GDM1 (cell line): ENCODE results near the gene KCNQ1.

Experiments
- DNase-seq: peaks from one replicate; lab custom pipeline; 2025; lab: John Stamatoyannopoulos, UW

The KCNQ1 gene

DNA sequence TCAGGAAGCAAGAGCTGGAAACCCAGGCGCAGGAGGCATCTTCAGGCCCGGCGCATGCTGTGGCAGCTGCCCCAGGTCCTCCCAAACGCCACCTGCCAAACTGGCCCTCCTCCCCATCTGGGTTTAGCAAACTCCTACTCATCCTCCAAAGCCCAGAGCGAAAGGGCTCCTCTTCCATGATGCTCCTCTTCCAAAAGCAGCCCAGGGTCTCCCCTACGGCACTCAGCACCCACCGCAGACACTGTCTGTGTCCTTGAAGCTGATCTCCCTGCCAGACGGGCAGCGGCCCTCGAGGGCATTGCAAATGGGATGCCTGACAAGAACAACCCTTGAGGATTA lies 414.9 kb downstream of the KCNQ1 start:
- no peak for DNase-seq

GRCh38 chr11:2860636-2861035 lies 415.8 kb downstream of the KCNQ1 start:
- no peak for DNase-seq

- DNase-seq = no peak
Measured at GRCh38 chr11:2862395-2863275, 417.8 kb downstream of the KCNQ1 start.

DNA sequence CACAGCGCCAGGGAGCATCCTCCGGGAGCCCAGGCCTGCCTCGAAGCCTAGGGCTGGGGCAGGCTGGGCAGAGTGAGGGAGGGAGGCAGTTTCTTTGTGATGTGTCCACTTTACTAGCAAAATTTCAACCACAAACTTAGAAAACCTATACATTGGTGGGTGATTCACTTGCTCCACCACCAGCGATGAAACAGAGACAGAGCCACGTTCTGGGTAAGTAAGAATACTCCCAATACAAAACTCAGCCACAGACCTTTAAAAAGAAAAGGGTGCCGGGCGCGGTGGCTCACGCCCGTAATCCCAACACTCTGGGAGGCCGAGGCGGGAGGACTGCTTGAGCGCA lies 418.4 kb downstream of the KCNQ1 start:
- DNase-seq = no peak

GRCh38 chr11:2864901-2865300 lies 420.1 kb downstream of the KCNQ1 start:
- no peak for DNase-seq

GRCh38 chr11:2865922-2866577 lies 421.2 kb downstream of the KCNQ1 start:
- no peak for DNase-seq

DNA sequence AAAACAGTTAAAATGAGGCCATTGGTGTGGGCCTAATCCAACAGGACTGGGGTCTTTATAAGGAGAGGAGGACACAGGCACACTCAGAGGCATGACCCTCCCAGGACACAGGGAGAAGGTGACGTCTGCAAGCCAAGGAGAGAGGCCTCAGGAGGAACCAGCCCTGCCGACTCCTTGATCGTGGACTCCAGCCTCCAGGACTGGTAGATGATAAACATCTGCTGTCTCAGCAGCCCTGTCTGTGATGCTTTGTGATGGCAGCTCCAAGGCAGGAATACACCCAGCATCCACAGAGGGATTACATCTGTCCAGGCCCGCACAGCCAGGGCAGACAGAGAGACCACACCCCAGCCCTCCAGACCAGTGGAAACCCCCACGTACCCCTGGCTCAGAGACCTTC lies 422.3 kb downstream of the KCNQ1 start:
- no peak for DNase-seq

DNA sequence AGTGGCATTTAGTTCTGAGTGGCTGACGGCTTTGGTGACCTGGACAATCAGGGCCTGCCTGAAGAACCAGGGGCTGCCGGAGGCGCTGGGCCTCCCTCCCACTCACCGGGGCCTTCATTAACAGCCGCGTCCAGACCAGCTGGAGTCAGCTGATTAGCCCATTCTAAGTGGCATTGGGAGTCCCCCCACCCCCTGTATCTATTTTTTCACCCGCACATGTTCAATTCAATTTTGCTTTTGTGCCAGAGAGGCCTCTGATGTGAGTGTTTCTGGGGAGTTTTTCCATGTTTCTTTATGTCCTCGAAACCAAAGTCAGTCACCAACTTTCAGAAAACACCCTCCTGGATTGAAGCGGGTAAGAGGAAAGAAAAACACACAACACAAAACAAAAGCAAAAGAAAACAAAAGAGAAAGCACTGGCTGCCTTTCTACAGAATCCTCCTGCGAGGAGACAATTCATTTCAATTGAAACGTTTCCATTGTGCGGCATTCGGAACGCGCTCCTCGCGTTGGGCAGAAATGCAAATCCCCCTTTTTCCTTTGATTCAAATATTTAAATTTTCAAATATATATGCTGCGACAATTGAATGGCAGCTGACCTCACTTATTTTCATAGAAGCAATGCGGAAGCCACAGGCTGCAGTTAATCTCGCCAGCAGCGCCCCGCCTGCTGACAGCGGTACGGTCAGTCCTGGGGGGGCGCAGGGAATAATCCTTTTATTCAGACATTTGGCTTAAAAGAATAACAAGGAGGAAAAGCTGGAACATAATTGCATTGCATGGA lies 423.1 kb downstream of the KCNQ1 start:
- DNase-seq = no peak

DNA sequence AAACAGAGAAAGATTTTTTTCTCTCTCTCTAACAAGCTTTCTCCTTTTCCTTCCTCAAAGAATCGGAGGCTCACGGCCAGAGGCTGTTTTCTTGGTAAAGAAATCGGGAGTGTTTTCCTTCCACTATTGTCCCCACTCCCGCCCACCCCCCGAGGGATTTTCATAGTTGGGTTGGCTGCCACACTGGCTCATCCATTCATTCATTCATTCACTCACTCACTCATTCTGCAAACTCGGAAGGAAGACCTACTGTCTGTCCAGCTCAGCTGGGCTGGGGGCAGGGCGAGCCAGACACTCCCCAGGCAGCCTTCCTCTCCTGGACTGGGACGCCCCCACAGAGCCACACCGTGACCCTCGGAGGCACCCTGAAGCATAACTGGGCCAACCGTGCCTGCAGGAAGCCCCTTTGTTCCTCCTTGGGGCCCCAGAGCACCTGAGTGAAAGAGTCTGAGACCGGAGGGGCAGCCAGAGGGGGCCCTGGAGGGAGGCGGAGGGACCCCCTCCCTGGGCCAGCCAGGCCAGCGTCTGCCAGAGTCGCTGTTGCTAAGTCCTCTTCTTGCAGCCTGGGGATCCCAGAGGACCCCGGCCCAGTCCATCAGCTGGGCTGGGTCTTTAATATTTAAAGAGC lies 423.8 kb downstream of the KCNQ1 start:
- no peak for DNase-seq

GRCh38 chr11:2869134-2869526 lies 424.3 kb downstream of the KCNQ1 start:
- no peak for DNase-seq

GRCh38 chr11:2869561-2870427 lies 425.0 kb downstream of the KCNQ1 start:
- no peak for DNase-seq

GRCh38 chr11:2870460-2870859 lies 425.7 kb downstream of the KCNQ1 start:
- DNase-seq = no peak

GRCh38 chr11:2870969-2871680 lies 426.3 kb downstream of the KCNQ1 start:
- no peak for DNase-seq

GRCh38 chr11:2874963-2875362 lies 430.2 kb downstream of the KCNQ1 start:
- DNase-seq = no peak

- DNase-seq = no peak
Measured at GRCh38 chr11:2877474-2877873, 432.7 kb downstream of the KCNQ1 start.

- DNase-seq = no peak
Measured at GRCh38 chr11:2878782-2879181, 434.0 kb downstream of the KCNQ1 start.

DNA sequence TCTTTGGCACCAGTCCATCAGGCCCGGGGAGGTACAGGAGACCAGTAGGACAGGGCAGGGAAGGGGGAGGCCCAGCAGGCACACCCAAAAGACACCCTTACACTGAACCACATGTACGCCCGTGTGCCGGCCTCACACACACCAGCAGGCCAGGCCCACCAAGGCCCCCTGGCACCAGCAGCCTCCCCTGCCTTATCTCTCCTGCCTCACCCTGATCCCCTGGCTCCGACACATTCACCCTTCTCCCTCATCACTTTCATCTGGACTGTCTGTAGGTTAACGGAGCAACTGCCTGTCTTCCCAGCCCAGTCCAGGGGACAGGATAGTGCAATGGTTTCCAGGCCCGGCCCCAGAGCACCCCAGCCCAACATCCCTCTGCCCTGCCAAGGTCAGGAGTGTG lies 435.8 kb downstream of the KCNQ1 start:
- DNase-seq = no peak

GRCh38 chr11:2881076-2881980 lies 436.5 kb downstream of the KCNQ1 start:
- no peak for DNase-seq

- no peak for DNase-seq
Measured at GRCh38 chr11:2881981-2882375, 437.2 kb downstream of the KCNQ1 start.
